Activated T-cell treated with anti-CD3 and anti-CD28 coated beads, Interleukin-2, amount 50 U/mL, for 1 hour (primary cell): Measurements from ENCODE around the gene VDAC1.
"Not testable (repeated sequence)": the region's sequence is repeated elsewhere in the genome, so short reads cannot be mapped to it uniquely, and the experiment has no call there.

Source experiments
- DNase-seq: peaks from one replicate; pipeline ENCODE4 v3.0.0-alpha.2; 2020

Gene VDAC1

DNA sequence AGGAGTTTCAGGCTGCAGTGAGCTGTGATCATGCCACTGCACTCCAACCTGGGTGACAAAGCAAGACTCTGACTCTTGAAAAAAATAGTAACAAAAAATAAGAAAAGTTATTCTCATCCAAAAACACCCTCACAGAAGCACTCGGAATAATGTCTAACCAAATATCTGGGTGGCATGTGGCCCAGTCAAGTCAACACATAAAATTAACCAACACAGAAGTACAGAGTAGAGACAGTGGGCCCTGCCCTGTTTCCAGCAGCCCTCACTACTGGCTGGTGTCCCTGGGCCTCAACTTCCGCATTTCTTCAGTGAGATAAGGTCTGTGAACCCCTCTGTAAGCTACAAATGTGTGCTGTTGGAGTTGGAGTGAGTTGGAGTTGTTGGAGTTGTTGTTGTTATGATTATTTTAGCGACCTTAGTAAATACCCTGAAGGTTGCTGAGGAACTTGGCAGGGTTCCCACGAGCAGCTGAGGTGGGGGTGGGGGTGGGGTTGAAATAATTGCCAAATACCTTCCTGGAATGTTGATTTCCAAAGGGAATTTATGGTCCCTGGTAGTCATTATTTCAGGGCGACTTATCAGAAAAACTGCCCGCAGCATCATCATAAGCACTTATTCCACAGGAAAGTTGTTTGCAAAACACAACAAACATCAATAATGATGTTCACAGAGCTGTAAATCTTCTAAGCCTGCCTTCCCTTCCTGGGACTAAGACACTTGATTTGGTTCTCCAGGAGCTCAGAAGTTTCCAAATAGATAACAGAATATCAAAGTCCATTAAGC is 66.5 kb downstream of the VDAC1 start:
- no peak for DNase-seq

- DNase-seq: not testable (repeated sequence)
These were observed 67.1 kb downstream of the VDAC1 start for GRCh38 chr5:133937628-133938027.

DNA sequence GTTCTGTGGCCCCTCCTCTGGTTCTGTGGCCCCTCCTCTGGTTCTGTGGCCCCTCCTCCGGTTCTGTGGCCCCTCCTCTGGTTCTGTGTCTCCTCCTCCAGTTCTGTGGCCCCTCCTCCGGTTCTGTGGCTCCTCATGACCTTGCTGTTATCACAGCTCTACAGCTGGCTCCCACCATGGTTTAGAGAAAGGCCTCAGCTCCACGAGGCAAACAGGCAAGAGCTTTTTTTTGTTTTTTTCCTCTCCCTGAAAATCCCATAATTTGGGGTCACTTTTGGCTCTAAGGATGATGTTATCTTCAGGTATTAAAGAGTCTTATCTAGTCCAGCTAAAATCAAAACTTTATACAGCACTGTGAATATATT is 68.1 kb downstream of the VDAC1 start:
- no peak for DNase-seq

GRCh38 chr5:133935991-133936650 is 68.7 kb downstream of the VDAC1 start:
- not testable (repeated sequence) for DNase-seq

- DNase-seq: no peak
These were observed 69.2 kb downstream of the VDAC1 start for GRCh38 chr5:133935667-133935940.

GRCh38 chr5:133934822-133935666 is 69.7 kb downstream of the VDAC1 start:
- no peak for DNase-seq

DNA sequence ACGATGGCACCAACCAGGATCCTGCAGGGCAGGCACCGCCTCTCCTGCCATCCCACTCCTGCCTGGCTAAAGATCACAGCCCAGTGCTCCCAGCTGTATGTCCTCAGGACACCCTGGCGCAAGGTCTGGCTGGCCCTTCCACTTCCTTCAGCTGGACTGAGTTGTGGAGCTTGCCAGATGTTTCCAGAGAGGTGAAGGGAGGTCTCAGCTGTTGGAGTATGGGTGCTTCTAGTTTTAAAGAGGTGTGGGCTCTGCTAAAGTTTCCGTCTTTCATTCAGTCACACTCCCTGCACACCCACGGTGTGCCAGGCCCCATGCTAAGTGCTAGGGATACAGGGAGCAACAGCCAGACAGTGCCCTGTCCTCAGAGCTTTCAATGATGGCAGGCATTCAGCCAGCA is 70.5 kb downstream of the VDAC1 start:
- DNase-seq: no peak

- DNase-seq: no peak
These were observed 71.0 kb downstream of the VDAC1 start for GRCh38 chr5:133933670-133934295.

DNA sequence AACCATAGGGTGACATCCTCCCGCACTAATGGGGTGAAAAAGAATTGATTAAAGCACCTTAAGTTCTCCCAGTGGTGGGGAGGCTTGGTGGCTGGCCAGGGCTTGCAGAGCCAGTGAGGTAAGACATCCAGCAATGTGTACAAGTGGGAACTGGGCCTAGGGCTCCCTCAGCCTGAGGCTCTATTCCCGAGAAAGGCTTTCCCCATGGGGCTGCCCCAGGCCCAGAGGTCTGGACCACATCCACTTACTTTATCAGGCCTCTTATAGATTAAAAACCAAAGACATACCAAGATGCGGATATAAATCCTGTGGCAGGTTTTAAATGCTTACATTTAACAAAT is 71.6 kb downstream of the VDAC1 start:
- no peak for DNase-seq

DNA sequence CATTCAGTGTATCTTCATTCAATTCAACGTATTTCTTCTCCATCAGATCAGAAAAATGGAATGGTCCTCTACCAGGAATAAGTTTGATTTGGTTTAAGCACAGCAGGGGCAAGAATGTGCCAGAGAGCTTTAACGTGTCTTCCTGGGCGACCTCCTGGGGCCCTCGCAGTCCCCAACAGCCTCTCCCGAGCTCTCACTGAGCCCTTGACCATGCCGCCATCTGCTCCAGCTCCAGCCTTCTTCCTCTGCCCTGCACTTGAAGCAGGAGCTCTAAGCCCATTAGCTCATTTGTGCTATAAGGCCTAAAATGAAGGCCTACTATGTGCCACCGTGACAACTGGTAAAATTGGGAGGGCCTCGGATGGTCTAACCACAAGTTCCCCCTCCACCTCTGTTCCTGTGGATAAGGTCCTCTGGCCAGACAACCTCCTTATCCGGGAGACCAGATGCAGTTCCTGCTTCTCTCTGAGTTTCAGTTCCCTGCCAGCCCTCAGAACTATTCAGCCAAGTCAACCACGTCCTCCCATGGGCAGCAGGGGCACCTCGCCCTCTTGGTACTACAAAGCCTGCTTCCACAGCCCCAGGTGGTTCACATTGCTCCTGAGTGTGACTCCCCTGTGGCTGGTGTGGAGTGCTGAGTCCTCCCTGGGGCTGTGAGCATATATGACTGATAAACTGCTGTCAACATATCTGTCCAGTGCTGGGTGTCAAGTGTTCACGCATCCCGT is 72.2 kb downstream of the VDAC1 start:
- DNase-seq: no peak

GRCh38 chr5:133931546-133931945 is 73.2 kb downstream of the VDAC1 start:
- DNase-seq: no peak

DNA sequence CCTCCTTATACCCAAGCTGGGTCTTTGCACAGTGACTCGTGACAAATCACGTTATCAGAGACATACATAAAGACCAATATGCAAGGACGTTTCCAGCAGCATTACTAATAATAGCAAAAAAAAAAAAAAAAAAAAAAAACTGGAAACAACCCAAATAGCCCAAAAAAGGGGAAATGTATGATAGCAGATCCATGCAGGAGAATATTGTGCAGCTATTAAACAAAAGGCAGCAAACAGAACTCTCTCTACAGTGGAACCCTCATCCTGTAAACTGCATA is 74.0 kb downstream of the VDAC1 start:
- DNase-seq: no peak

DNA sequence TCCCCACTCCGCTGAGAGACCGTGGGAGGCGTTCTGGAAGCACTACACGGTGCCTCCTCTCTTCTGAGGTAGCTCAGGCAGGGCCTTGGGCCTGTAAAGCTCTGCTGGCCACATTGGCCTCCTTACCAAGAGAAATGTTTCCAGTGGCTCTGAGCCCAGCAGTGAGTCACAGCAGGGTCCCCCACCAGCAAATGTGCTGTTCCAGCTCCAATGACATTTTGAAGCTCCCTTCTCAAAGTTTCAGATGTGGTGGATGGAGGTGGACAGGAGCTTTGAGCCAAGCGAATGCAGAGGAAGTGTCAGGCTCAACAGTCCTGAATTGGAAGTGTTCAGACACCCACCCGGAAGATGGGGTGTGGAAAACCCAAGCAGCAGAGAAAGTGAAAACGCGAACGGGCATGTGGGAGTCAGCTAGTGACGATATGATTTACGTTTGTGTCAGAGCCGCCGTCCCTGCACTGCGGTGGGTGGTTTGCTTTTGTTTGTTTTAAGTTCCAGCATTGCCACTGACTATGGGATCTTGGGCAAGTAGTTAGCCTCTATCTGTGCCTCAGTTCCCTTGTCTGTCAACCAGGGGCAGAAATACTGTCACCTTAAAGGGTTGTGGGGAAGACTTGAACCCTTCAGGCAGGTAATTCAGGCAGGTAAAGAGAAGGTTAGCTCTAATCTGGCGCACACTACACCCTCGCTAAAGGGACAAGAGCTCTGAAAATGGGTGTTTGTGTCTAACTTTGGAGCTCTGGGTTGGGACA is 74.5 kb downstream of the VDAC1 start:
- DNase-seq: peak; percentile 57

DNA sequence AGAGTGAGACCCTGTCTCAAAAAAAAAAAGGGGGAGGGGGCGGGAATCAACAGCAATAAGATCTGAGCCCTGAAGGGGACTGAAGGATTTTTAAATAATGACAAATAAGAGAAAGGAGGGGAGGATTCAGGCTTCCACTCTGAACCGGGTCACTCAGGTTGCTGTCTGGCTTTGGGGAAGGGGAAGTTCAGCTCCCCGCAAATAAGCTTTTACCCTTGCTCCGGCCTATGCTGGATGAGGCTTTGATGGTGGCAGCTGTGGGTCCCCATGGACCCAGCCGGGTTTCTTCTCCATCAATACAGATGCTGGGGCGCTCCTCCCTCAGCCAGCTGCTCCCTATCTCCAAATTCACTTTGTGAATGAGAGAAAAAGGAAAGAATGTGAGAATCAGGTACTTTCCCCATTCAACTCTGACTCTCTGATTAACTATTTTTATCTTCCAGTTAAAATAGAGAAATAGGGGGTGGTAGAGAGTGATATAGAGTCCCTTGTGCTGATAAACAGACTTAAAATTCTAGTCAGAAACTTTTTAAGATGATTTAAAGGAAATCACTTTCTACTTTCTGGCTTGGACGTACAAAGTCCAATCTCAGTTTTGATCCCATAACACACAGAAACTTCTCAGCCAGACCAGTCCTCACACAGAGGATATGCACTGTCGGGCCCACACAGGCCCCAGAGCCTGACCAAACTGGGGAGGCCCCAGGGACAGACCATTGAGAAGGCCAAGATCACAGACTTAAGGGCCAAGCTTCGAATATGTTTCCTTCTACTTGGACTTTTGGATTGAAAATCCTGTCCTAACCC is 76.0 kb downstream of the VDAC1 start:
- no peak for DNase-seq

GRCh38 chr5:133927300-133928180 is 77.2 kb downstream of the VDAC1 start:
- DNase-seq: no peak

DNA sequence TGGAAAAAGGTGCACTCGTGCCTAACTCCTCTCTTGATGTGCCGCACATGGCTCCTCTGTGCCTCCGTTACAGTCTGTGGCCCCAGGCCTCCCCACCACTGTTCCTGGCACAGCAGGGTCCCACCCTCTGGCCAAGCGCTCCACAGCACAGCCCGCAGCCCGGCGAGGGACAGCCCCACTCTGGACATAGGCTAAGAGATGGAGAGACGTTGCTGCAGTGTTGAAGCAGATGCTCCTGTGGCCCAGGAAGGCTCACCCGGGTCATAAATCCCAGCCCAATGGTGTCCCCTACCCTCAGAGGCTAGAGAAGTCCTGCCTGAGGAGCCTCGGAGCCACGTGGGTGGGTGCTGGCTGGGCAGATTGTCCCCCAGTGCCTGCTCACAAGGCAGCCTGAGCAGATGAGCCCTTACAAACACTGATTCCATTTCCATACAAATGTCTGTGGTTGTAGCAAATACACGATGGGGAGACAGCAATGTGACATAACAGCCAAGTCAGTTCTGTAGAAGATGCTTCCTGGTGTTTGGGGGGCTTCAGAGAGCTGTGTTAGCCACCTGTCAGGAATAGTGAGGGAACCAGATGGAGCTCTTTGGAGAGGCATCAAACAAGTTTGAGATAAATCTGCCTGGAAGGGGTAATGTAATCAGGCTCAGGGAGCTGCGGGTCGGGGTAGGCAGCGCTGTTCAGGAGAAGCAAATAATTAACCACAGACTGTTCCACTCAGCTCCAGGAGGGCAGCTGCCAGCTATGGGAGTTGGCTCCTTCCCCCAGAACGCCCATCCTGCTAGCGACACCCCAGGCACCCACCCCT is 78.1 kb downstream of the VDAC1 start:
- no peak for DNase-seq

- DNase-seq: no peak
These were observed 78.8 kb downstream of the VDAC1 start for GRCh38 chr5:133925866-133926488.

DNA sequence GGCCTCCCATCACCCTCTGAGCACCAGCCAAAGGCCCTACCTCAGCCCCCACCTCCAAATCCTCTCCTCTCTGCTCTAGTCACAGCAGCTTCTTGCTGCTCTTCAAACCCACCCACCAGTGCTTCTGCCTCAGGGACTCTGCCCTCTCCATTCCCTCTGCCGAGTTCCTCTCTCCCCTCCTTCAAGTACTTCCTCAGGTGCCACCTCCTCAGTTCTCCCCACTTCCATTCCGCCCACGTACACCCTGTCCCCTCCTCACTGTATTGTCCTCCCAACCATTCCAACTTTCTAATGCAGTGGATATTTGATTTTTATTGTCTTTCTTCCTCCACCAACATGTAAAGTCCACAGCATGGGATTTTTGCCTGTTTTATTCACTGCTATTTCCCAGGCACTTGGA is 79.5 kb downstream of the VDAC1 start:
- no peak for DNase-seq
